Activated CD4-positive, alpha-beta T cell treated with anti-CD3 and anti-CD28 coated beads, Interleukin-2, amount 10 ng/mL, durations not matched to agents 24 days and 14 days (primary cell): Measurements from ENCODE around the gene HPDL. TPM values are rescaled to one million over a fixed set of nuclear protein-coding genes. Genes with fewer than 3 reads are reported as not detected.

Source experiments
- total RNA-seq: library from RNA; stranded (reverse); gene quantifications from 2 replicates; pipeline ENCODE4 v1.2.3, GENCODE V29; 2022

Gene HPDL
- total RNA-seq, 1 donor from 2014 or later, result 39.8 TPM

Other genes starting within 250 kb of the HPDL start
- gene ZSWIM5, start 120.3 kb upstream of the HPDL start, total RNA-seq, result 0.12 and 0.14 TPM in 2 replicates
- gene TOE1, start 13.3 kb downstream of the HPDL start, total RNA-seq, result 38.2 and 44.8 TPM in 2 replicates
- gene MUTYH, start 13.5 kb downstream of the HPDL start, total RNA-seq, result 55.6 and 57.0 TPM in 2 replicates
- gene TESK2, start 164.3 kb downstream of the HPDL start, total RNA-seq, result 1.7 and 2.6 TPM in 2 replicates
- gene CCDC163, start 173.2 kb downstream of the HPDL start, total RNA-seq, result 2.5 TPM in 2 replicates
- 9.2 and 9.9 TPM in 2 replicates for gene MMACHC, start 173.4 kb downstream of the HPDL start, total RNA-seq
- gene PRDX1, start 195.0 kb downstream of the HPDL start, total RNA-seq, result 682 and 710 TPM in 2 replicates
- 193 and 199 TPM in 2 replicates for gene AKR1A1, start 223.9 kb downstream of the HPDL start, total RNA-seq